ENCODE data around the gene TRMU. TPM values are rescaled to one million over a fixed set of nuclear protein-coding genes. Genes with fewer than 3 reads are reported as not detected.

TRMU gene
- total RNA-seq, 4 donors from 2014 or later: 9.1 to 14.4 (median 13.0) TPM

DNA sequence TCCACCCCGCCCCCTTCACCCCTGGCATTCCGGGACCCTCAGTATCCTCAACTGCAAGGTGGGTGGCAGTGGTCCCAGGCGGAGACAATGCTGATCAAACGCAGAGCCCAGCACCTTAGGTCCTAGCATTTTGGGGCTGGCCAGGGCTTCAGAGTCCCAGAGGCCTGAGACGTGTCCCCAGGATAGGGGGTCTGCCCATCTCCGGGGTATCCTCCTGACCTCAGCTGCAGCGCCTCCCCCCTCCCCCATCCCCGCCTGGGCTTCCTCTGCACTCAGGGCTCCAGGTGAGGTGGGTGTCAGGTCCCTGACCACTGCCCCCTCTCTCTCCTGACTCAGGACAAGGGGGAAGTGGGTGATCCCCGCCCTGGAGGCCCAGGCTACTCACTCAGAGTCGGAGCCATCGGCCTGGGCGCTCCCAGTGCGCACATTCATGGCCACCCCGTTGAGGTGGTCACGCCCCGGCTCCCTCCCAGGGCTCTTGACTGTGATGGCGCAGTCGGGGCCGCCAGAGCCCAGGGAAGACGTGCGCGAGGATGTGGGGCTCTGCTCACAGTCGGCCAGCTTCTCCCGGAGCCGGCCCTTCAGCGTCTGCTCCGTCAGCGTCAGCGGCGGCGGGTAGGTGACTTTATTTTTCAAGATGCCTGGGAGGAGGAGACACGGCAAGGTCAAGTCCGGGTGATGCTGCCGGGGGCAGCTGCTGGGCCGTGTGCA lies 28.3 kb downstream of the TRMU start:
- DNase-seq (no peak), ATAC-seq (no peak)
- in situ Hi-C loops (cut with MboI; ENCODE audit: low sequenced_read_pairs in 4 of 4) (loop anchor here in 2 of 4 donors (10.0 to 25.0 kb wide), 2 partner anchors 174 to 181 kb away; partner anchors contain the start of gene CELSR1 (in 1 of the 2)), intact Hi-C loops (cut with DNase I; ENCODE audit: low total_unique reads) (no loop called here)
- Histone ChIP-seq H3K27me3 (peaks cover 8 to 19% (median 19%) of the 10 kb centered on the region in 3 donors), H3K9me3 (no peaks in the 10 kb centered on the region), H3K36me3 (no peaks in the 10 kb centered on the region), H3K4me3 (no peak overlapping the region), H3K4me1 (no peaks in the 10 kb centered on the region), H3K27ac (no peak overlapping the region)
- TF ChIP-seq, protein P1, sequence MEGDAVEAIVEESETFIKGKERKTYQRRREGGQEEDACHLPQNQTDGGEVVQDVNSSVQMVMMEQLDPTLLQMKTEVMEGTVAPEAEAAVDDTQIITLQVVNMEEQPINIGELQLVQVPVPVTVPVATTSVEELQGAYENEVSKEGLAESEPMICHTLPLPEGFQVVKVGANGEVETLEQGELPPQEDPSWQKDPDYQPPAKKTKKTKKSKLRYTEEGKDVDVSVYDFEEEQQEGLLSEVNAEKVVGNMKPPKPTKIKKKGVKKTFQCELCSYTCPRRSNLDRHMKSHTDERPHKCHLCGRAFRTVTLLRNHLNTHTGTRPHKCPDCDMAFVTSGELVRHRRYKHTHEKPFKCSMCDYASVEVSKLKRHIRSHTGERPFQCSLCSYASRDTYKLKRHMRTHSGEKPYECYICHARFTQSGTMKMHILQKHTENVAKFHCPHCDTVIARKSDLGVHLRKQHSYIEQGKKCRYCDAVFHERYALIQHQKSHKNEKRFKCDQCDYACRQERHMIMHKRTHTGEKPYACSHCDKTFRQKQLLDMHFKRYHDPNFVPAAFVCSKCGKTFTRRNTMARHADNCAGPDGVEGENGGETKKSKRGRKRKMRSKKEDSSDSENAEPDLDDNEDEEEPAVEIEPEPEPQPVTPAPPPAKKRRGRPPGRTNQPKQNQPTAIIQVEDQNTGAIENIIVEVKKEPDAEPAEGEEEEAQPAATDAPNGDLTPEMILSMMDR (IDR thresholded peaks at IDR 0.05 in 4 of 5, conservative IDR thresholded peaks at IDR 0.05 in 1 of 5): no peak
- no peak for TF ChIP-seq POLR2A (IDR thresholded peaks at IDR 0.05)

DNA sequence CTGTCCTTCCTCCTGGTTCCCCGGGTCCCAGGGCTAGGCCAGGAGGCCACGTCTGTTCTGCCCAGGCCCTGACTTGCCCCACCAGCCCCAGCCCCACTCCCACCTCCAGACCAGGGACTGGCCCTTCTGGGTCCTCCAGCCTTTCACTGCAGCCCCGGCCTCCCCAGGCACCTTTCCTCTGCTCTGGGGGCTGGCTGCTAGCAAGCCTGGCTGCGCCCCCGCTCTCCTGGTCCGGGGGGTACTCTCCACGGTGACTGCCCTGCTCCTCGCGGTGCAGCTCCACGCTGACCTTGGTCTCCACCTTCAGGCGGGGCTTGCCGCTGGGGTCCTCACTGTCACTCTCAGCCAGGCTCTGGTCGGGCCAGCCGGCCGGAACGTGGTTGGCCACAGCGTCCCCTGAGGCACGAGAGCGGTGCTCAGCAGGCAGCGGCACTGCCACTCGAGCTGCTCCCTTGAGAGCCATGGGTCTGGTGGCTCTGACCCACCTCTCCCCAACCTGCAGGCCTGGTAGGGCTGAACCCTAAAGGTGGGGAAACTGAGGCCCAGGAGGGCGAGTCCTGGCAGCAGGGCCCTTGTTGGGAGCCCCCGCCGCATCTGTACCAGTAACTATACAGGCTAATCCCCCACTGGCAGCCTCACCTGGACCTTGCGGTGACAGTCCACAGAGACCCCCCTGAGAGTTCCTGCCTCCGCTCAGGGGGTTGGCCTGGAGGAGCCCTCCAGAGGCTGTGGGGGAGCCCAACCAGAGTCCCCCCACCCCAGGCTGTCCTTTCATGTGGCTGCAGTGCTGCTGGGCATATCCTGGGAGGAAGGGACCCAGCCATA lies 29.0 kb downstream of the TRMU start:
- in situ Hi-C loops (cut with MboI; ENCODE audit: low sequenced_read_pairs in 4 of 4): loop anchor here in 2 of 4 donors (10.0 to 25.0 kb wide), 2 partner anchors 173 to 180 kb away; partner anchors contain the start of gene CELSR1 (in 1 of the 2)
- ATAC-seq: no peak
- Histone ChIP-seq H3K27me3 (peaks cover 8 to 19% (median 19%) of the 10 kb centered on the region in 3 donors), H3K4me3 (no peak overlapping the region), H3K9me3 (no peaks in the 10 kb centered on the region), H3K4me1 (no peaks in the 10 kb centered on the region), H3K36me3 (no peaks in the 10 kb centered on the region), H3K27ac (no peak overlapping the region)
- intact Hi-C loops (cut with DNase I; ENCODE audit: low total_unique reads): no loop called here
- no peak for DNase-seq
- TF ChIP-seq POLR2A (IDR thresholded peaks at IDR 0.05): no peak
- TF ChIP-seq, protein P1 (IDR thresholded peaks at IDR 0.05 in 4 of 5, conservative IDR thresholded peaks at IDR 0.05 in 1 of 5): no peak

DNA sequence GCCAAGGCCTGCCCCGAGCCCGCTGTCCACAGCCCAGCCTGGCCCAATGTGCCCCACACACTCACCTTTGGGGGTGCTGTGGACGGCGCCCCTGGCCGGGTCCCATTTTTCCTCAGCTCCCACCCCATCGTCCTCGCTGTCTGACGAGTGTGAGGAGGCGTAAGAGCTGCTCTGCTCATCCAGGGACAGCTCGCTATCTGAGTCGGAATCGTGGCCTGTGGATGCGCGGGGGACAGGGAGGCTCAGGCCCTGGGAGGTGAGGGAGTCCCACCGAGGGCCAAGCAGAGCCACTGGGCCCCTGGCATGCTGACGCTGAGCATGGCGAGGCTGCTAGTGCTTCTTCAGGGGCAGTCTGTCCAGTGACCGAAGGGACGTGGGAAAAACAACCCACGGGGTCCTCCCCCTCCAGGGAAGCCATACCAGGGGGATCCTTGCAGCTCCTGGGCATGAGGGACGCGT lies 29.7 kb downstream of the TRMU start:
- Histone ChIP-seq H3K4me1 (no peaks in the 10 kb centered on the region), H3K27ac (no peak overlapping the region), H3K36me3 (no peaks in the 10 kb centered on the region), H3K9me3 (no peaks in the 10 kb centered on the region), H3K27me3 (peaks cover 8 to 19% (median 19%) of the 10 kb centered on the region in 3 donors), H3K4me3 (no peak overlapping the region)
- intact Hi-C loops (cut with DNase I; ENCODE audit: low total_unique reads) (no loop called here), in situ Hi-C loops (cut with MboI; ENCODE audit: low sequenced_read_pairs in 4 of 4) (loop anchor here in 2 of 4 donors (10.0 to 25.0 kb wide), 2 partner anchors 172 to 180 kb away; partner anchors contain the start of gene CELSR1 (in 1 of the 2))
- ATAC-seq (no peak), DNase-seq (no peak)
- no peak for TF ChIP-seq POLR2A (IDR thresholded peaks at IDR 0.05)
- TF ChIP-seq, protein P1 (IDR thresholded peaks at IDR 0.05 in 4 of 5, conservative IDR thresholded peaks at IDR 0.05 in 1 of 5): no peak

DNA sequence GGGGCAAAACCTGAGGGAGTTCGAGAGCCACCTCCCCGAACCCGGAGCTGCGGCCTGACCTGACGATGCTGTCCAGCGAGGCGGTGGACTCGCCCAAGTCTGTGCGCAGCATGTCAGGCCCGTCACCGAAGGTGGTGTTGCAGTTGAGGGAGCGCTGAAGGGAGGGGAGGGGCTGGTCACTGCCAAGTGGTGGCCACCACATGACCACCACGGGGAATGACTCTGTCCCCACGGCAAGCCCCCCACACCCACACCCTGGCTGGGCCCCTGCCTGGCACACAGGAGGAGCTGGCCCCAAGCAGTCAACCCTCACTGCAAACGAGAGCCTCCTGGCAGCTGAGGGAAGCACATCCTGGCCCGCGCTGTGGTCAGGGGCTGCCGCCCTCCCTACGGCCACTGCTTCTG lies 30.8 kb downstream of the TRMU start:
- intact Hi-C loops (cut with DNase I; ENCODE audit: low total_unique reads): no loop called here
- Histone ChIP-seq H3K4me3 (no peak overlapping the region), H3K9me3 (no peaks in the 10 kb centered on the region), H3K27me3 (peaks cover 8 to 19% (median 19%) of the 10 kb centered on the region in 3 donors), H3K36me3 (no peaks in the 10 kb centered on the region), H3K4me1 (no peaks in the 10 kb centered on the region), H3K27ac (no peak overlapping the region)
- in situ Hi-C loops (cut with MboI; ENCODE audit: low sequenced_read_pairs in 4 of 4): loop anchor here in 2 of 4 donors (10.0 to 25.0 kb wide), 2 partner anchors 171 to 178 kb away; partner anchors contain the start of gene CELSR1 (in 1 of the 2)
- no peak for TF ChIP-seq POLR2A (IDR thresholded peaks at IDR 0.05)
- TF ChIP-seq, protein P1 (IDR thresholded peaks at IDR 0.05 in 4 of 5, conservative IDR thresholded peaks at IDR 0.05 in 1 of 5): no peak
- DNase-seq: no peak
- ATAC-seq: no peak

All from gastrocnemius medialis (tissue), 4 donors.